ENCODE measurements around the gene CELSR1.
A peak's percentile ranks its signal among the peaks of the same experiment; 100 is the strongest.

The CELSR1 gene

DNA sequence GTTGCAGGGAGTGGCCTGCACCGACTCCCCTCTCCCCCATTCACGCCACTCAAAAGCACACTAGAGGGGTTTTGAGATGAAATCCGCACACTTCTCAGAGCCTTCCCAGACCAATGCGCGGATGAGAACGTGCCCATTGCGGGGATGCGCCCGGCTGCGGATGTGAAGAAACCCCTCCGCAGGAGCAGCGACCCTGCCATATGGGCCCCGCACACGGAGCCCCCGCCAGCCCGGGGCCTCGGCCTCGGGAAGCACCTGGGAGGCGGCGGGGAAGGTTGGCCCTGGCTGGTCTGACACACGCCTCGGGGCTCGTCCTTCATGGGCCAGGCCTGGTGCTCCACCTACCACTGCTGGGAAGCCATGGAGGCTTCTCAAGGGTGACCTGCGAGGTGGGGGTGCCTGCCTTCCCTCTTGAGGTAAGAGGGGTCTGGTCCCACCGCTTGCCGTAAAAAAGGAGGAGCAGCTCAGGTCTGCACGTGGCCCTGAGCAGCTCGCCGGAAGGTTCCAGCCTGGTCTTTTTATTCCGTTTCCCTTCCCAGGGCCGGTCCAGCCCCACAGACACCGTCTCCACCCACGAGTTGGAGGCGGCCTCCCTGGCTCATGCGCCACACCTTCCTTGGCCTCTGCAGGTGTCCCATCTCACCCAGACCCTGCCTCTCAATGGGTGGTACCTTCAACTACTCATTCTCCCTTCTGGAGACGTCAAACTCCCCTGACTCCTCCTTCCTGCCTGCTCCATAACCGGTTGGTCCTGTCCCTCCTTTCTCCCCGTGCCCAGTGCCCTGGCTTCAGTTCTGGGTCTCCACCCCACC, 162.6 kb downstream of the CELSR1 start:
- DNase-seq (ENCODE audit: low read depth): no peak

DNA sequence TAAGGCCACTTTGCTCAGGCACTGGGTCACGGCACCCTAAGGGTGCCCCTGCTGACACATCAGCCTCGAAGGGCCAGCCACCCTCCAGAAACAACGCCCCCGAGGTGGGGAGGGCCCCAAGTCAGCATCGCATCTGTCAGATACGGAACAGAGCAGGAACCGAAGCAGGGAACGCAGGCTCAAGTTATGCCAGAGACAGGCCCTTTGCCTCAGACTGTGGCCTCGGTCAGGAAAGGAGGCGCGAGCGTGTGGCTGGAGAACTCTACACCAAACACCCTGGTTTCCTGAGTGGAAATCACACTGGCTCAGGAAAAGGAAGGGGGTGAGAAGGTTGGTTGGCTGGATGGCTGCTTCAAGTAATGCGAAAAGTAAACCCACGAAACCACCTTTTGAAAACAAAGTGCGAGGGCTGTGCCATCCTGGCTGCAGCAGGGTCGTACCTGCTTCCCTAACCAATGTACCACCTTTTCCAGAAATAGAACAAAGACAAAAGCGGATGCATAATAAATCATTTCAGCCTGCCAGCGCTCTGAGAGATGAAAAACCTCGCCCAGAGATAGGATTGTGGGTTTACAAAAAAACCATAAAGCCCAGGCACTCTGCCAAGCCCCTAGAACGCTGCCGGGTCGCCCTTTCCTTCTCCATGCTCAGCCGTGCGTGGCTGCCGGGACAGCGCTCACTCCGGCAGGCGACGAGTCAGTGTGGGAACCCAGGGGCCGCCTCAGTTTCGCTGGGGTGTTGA, 163.3 kb downstream of the CELSR1 start:
- no peak for DNase-seq (ENCODE audit: low read depth)

DNA sequence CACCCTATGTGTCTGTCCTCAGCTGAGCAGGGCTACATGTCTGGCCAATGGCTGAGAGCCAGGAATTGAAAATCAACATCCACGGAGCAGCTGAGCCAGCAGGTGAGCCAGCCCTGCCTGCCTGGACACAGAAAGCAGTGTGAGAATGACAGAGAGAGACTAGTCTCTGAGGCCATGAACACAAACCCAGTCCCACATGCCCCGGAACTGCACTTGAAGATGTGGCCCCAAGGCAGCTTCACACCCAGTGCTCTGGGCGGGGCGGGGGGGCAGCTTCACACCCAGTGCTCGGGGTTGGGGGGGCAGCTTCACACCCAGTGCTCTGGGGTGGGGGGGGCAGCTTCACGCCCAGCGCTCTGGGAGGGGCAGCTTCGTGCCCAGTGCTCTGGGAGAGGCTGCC, 164.3 kb downstream of the CELSR1 start:
- no peak for DNase-seq (ENCODE audit: low read depth)

GRCh38 chr22:46372686-46373085, 164.7 kb downstream of the CELSR1 start:
- DNase-seq (ENCODE audit: low read depth): no peak

DNA sequence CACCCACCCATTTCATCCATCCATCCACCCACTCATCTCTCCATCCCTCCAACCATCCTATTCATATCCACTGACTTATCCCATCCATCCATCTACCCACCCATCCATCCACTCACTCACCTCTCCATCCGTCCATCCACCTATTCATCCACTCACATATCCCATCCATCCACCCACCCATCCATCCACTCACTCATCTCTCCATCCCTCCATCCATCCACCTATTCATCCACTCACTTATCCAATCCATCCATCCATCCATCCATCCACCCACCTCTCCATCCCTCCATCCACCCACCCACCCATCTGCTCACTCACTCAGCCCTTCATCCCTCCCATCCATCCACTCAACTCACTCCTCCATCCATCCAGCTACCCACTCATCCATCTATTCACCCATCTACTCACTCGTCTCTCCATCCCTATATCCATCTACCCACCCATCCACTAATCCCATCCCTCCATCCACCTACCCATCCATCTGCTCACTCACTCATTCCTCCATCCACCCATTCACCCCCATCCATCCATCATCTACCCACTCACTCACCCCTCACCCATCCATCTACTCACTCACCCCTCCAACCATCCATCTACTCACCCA, 165.7 kb downstream of the CELSR1 start:
- no peak for DNase-seq (ENCODE audit: low read depth)

DNA sequence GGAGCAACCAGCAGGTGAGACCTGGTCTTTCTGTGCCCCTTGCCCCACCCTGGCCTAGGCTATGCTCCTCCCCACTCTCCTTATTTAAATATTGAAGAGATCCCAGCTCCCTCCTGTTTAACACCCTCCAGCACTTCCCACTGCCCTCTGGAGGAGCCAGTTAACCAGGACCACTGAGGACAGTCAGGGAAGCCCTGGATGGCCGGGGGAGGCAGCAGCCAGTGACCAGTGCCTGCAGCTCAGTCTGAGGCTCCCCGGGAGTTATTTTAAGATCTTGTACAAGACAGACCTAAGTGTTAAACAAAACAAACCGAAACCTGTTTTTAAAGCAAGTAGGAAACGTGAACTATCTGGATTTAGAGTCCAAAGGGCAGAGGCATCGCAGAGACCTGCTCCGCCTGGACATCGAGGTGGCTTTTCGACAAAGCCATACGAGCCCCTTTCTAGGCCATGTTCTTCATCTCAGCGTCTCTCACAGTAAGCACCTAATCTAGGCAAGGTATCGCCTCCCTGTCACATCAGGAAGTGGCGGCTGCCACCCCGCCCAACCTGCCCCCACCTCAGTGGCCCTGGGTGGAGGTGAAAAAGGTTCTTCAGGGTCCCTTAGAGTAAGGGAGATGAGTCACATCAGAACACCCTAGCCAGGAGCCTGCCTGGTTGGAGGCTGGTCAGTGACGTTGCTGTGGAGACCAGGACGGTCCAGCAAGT, 166.7 kb downstream of the CELSR1 start:
- DNase-seq (ENCODE audit: low read depth): no peak

- no peak for DNase-seq (ENCODE audit: low read depth)
Measured at GRCh38 chr22:46369716-46370583, 167.5 kb downstream of the CELSR1 start.

GRCh38 chr22:46368871-46369715, 168.3 kb downstream of the CELSR1 start:
- DNase-seq (ENCODE audit: low read depth): no peak

DNA sequence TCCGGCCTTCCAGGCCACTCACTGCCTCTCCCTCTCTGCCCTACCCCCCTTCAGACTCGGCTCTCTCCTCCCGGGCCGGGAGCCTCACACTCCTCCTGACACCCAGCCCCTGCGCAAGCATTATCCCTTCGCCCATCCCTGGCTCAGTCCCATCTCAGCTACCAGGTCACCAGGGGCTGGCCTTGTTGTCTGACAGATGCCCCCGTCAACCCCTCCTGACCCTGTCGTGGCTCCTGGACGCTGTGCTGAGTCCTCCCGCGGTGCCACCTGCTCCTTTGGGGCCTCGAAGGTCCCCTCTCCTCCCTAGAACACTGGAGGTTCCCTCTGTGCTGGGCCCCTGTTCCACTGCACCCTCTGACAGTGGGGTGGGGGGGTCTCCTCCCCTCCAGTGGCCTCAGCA, 169.0 kb downstream of the CELSR1 start:
- no peak for DNase-seq (ENCODE audit: low read depth)

DNA sequence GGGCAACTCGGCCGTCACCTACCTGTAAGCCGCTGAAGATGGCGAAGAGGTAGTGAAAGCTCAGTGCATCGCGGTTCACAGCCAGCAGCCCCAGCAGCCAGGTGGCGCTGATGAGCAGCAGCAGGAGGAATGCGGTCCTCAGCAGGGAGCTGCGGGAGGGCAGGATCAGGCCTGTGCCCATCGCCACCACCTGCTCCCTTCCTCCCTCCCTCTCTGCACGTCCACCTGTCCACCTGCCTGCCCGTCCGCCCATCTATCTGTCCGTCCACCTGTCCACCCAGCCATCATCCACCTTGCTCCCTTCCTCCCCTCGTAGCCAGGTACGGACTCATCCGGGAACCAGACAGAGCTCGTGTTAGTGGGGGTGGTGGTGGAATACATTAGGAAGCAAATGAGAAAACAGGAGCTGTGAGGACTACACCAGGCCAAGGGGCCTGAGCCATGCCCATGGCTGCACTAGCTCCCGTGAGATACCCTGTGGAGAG, 169.7 kb downstream of the CELSR1 start:
- DNase-seq (ENCODE audit: low read depth): peak; percentile 54

DNA sequence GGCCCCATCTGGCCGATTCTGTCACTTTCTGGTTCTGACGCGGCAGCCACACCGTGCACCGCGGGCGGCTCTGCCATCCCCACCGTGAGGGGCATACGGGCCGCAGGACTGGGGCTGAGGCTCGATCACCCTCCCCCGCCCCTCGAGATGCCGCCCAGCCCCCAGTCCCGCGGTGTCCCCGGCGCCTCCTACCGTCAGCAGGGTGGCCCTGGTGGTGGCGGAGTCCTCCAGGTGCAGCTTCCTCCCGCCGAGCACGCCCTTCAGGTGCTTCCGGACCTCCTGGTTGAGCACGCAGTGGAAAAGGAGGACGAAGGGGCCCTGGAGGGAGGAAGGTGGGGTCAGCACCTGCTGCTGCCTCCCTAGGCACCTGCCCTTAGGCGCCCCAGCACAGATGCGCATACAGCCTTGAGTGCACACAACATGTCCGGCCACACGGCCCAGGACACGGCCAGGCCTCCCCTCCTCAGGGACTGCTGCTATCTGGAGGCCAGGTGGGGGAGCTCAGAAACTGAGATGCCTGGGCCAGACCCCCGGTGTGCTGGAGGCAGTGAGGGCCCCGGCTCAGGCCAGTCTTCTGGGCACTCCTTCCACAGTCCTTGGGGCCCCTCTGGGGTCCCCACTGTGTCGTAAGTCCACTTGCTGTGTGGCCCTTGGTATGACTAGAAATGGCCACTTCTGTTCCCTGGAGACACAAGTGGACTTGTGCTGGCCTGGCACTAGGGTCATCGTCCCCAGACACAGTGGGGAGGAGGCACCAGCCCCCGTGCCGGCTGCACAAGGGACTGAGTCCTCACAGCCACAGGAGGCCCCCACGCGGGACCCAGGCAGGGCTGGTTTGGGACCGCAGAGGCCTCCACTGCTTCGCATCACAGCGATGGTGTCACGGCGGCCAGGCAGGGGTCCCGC, 170.4 kb downstream of the CELSR1 start:
- no peak for DNase-seq (ENCODE audit: low read depth)

DNA sequence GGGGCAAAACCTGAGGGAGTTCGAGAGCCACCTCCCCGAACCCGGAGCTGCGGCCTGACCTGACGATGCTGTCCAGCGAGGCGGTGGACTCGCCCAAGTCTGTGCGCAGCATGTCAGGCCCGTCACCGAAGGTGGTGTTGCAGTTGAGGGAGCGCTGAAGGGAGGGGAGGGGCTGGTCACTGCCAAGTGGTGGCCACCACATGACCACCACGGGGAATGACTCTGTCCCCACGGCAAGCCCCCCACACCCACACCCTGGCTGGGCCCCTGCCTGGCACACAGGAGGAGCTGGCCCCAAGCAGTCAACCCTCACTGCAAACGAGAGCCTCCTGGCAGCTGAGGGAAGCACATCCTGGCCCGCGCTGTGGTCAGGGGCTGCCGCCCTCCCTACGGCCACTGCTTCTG, 171.1 kb downstream of the CELSR1 start:
- no peak for DNase-seq (ENCODE audit: low read depth)

GRCh38 chr22:46365166-46365624, 172.2 kb downstream of the CELSR1 start:
- DNase-seq (ENCODE audit: low read depth): no peak

DNA sequence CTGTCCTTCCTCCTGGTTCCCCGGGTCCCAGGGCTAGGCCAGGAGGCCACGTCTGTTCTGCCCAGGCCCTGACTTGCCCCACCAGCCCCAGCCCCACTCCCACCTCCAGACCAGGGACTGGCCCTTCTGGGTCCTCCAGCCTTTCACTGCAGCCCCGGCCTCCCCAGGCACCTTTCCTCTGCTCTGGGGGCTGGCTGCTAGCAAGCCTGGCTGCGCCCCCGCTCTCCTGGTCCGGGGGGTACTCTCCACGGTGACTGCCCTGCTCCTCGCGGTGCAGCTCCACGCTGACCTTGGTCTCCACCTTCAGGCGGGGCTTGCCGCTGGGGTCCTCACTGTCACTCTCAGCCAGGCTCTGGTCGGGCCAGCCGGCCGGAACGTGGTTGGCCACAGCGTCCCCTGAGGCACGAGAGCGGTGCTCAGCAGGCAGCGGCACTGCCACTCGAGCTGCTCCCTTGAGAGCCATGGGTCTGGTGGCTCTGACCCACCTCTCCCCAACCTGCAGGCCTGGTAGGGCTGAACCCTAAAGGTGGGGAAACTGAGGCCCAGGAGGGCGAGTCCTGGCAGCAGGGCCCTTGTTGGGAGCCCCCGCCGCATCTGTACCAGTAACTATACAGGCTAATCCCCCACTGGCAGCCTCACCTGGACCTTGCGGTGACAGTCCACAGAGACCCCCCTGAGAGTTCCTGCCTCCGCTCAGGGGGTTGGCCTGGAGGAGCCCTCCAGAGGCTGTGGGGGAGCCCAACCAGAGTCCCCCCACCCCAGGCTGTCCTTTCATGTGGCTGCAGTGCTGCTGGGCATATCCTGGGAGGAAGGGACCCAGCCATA, 172.9 kb downstream of the CELSR1 start:
- DNase-seq (ENCODE audit: low read depth): no peak

DNA sequence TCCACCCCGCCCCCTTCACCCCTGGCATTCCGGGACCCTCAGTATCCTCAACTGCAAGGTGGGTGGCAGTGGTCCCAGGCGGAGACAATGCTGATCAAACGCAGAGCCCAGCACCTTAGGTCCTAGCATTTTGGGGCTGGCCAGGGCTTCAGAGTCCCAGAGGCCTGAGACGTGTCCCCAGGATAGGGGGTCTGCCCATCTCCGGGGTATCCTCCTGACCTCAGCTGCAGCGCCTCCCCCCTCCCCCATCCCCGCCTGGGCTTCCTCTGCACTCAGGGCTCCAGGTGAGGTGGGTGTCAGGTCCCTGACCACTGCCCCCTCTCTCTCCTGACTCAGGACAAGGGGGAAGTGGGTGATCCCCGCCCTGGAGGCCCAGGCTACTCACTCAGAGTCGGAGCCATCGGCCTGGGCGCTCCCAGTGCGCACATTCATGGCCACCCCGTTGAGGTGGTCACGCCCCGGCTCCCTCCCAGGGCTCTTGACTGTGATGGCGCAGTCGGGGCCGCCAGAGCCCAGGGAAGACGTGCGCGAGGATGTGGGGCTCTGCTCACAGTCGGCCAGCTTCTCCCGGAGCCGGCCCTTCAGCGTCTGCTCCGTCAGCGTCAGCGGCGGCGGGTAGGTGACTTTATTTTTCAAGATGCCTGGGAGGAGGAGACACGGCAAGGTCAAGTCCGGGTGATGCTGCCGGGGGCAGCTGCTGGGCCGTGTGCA, 173.7 kb downstream of the CELSR1 start:
- no peak for DNase-seq (ENCODE audit: low read depth)

DNA sequence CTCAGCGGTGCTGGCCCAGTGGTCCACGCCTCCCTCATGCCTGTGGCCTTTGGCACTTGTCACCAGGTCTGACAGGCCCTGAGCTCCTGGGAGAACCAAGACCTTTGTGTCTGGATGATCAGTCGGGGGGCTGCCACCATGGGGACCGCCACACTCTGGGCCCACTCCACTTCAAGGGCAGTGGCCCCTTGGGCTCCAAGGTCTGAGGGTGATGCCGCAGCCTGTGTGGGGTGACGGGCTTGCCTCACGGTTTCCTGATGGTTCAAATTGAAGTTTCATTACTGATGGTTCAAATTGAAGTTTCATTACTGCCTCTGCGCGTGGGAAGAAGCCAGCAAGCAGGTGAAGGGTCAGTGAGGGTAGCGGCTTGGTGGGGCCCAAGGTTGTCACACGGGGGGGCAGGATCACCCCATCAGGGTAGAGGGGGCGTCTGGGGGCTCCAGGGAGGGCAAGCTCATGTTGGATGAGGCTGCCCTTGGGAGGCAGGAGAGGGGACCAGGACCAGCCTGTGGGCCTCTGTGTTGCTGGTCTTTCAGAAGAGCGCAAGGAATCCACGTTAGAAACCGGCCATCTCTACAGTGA, 174.4 kb downstream of the CELSR1 start:
- no peak for DNase-seq (ENCODE audit: low read depth)

All from activated T-cell treated with anti-CD3 and anti-CD28 coated beads for 24 hours (primary cell).